SU-DHL-6 (cell line): ENCODE results near the gene IL13RA2.

Experiments
- CTCF ChIP-seq: fragments of 200-600 bp; sonication (generic); IDR thresholded peaks from one replicate; pipeline ENCODE4 v1.5.1; 2017; ENCODE audit warnings: antibody characterized with exemption, mild to moderate bottlenecking, low read length, moderate library complexity; ENCODE audit not compliant: insufficient read depth, poor library complexity, severe bottlenecking
- EZH2phosphoT487 ChIP-seq: fragments of 200-600 bp; sonication (generic), shearing (Covaris generic); conservative IDR thresholded peaks from 2 replicates; pipeline ENCODE4 v1.6.1; 2018; ENCODE audit warnings: mild to moderate bottlenecking, antibody characterized with exemption, low read length, moderate library complexity, mixed read lengths

- TF ChIP-seq CTCF (no peak), EZH2phosphoT487 (no peak)
These were observed 18.6 kb upstream of the IL13RA2 start for GRCh38 chrX:115036029-115036428.
